Astrocyte (in vitro differentiated cells and primary cell): ENCODE data around the gene RCOR1.

Experiments used
- CTCF ChIP-seq: IDR thresholded peaks from 2 replicates; pipeline ENCODE4 v1.5.1; 2011; ENCODE audit warnings: low read depth, mild to moderate bottlenecking, inconsistent platforms, low read length, moderate library complexity; ENCODE audit not compliant: insufficient read depth
- EZH2 ChIP-seq: IDR thresholded peaks from 2 replicates; pipeline ENCODE4 v1.6.1; 2012; ENCODE audit warnings: mild to moderate bottlenecking, low read length, inconsistent platforms; ENCODE audit not compliant: insufficient read depth

GRCh38 chr14:102591372-102591943 lies 991 bp upstream of the RCOR1 start:
- TF ChIP-seq CTCF (no peak), EZH2 (no peak)
